ENCODE results near the gene PAX9. TPM values are rescaled to one million over a fixed set of nuclear protein-coding genes. Genes with fewer than 3 reads are reported as not detected.
"Not testable (repeated sequence)": the region's sequence is repeated elsewhere in the genome, so short reads cannot be mapped to it uniquely, and the experiment has no call there.

PAX9 gene
- total RNA-seq, 1 experiment from 2014 or later: not detected

DNA sequence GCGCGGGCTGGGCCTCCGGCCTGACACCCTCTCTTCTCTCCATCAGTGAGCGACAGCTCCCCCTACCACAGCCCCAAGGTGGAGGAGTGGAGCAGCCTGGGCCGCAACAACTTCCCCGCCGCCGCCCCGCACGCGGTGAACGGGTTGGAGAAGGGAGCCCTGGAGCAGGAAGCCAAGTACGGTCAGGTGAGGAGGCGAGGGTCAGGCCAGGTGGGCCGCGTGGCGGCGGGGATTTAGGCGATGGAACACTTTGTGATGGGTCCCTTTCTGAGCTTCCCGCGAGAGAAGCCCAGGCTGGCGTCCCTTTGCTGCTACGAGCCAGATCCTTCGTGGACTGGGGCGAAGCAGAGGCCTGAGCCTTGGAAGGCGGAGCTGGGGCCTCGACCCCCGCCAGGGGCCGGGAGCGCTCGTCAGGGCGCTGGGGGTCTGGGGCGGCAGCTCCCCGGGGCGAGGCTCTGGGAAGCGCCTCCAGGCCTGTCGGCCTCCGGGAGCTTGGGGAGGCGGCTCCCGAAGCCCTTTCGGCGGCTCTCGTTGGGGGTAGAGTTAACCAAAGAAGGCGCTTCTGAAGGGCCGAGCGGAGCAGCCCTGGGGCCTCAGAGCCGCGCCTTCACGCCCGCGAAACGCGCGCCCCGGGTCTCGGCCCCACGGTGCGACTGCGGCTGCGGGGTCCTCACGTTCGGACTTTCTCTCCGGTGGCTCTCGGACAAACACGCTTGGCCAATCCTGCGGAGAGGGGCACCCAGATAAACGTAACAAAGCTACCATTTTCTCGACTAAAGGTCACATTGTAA lies 5.0 kb downstream of the PAX9 start:
- DNase-seq (ENCODE audit: low spot score): no peak
- in situ Hi-C loops (cut with HindIII; ENCODE audit: low sequenced_read_pairs): no loop called here

DNA sequence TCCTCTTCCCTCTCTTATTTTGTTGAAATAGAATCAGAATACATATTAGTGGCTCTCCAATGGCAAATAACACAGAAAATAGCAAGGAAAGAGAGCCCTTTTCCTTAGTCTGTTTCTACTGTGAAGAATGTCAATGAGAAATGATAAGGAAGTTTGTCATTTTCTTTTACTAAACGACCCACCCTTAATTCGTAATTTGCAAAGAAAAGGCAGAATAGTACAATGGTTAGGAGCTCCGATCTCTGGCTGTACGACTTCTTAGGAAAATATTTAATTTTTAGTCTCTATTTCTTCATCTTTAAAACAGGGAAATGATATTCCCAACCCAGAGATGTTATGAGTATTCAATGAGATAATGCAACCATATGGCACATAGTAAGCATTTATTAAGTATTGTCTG lies 6.0 kb downstream of the PAX9 start:
- no peak for DNase-seq (ENCODE audit: low spot score)
- in situ Hi-C loops (cut with HindIII; ENCODE audit: low sequenced_read_pairs): no loop called here

DNA sequence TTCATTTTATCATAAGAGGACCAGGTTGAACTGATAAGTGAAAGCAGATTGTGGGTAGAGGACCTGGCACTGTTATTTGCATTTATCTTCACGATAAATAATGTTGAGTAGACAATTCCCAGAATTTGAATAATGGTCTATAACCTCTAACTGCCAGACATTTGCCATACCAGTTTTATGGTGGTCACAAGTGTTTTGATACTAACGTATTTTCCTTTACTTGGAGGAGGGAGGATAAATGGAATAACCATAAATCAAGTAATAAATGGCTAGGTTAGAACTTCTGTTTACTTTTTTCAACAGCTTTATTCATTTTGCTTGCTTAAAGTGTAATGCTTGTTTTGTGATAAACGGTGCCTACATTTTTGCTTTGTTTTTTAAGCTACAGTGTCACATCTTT lies 9.5 kb downstream of the PAX9 start:
- in situ Hi-C loops (cut with HindIII; ENCODE audit: low sequenced_read_pairs): no loop called here
- no peak for DNase-seq (ENCODE audit: low spot score)

DNA sequence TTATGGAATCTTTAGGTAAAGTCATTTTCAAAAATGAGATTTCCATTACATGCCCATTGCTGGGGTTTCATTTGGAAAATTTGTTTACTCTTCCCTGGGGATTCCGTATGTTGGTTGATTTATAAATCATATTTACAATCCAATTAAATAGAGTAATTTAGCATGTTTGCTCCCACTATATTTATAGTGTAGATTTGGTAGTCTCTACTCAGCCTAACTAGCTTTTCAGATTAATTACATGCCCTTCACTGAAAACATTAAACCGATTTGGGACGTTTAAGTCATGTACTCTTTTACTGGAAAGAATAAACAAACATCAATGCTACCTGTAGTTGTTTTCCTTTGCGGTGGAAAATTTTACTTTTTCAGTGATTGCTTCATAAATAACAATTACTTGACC lies 10.4 kb downstream of the PAX9 start:
- no peak for DNase-seq (ENCODE audit: low spot score)
- in situ Hi-C loops (cut with HindIII; ENCODE audit: low sequenced_read_pairs): no loop called here

DNA sequence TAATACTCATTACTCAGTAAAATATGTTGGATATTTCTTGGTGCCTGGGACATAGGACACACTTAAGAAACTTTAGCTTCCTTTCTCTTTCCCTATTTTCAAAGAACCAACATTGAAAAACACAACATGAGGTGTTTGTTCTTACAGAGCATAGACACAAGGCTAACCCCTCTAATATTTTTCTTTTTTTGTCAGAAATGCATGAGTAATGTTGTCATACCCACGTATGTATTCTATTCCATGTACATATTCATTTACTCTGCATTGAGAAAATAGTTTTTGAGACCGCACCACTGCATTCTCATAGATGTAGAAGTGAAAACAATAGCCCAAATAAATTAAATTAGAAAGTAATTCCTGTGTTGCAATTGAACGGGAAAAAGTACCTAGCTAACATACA lies 13.0 kb downstream of the PAX9 start:
- in situ Hi-C loops (cut with HindIII; ENCODE audit: low sequenced_read_pairs): no loop called here

DNA sequence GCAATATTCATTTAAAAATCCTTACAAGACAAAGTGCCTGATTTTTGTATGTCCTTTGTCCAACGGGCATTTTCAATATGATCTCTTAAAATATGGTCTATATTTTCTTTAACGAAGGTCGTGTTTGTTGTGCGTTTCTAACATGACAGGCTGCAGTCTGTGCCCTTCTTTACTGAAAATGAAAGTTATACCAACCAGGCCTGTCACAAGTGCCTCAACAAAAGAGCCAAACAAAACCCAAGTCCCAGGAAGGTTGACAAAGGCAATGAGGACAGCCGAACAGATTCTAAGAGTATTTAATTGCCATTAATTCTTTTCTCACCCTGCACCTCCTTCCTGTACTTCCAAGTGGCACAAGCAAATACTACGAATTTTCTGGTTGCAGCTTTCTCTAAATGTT lies 13.9 kb downstream of the PAX9 start:
- DNase-seq (ENCODE audit: low spot score): no peak
- in situ Hi-C loops (cut with HindIII; ENCODE audit: low sequenced_read_pairs): no loop called here

More for the DNA sequence above, 13.0 kb downstream of the PAX9 start:
- no peak for DNase-seq (ENCODE audit: low spot score)

DNA sequence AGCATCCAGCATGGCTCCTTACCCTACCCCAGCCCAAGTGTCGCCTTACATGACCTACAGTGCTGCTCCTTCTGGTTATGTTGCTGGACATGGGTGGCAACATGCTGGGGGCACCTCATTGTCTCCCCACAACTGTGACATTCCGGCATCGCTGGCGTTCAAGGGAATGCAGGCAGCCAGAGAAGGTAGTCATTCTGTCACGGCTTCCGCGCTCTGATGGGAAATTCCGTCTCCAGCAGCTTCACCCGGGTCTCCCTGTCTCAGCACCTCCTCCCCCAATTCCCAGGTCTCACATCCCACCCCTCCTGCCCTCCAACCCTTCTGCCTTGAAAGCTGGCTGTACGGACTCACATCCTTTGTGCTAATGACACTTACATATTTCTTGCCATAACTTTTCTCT lies 14.6 kb downstream of the PAX9 start:
- in situ Hi-C loops (cut with HindIII; ENCODE audit: low sequenced_read_pairs): no loop called here
- DNase-seq (ENCODE audit: low spot score): no peak

DNA sequence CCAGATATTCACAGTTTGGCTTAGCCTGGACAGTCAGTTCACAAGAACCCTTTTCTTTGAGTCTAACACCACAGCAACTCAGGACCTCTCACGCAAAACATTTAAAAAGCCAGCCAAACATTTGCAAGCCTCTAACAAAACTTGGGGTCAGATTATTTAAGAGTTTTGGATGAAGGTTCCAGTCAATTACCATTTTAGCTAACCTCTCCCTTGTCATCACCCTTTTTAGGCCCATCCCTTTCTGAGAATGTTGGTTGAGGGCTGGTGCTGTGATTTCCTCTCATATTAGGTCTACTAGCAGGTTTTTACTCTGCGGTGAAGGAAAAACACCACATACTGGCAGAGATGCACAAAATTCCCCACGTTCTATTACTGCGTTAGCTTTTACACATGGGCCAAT lies 20.7 kb downstream of the PAX9 start:
- in situ Hi-C loops (cut with HindIII; ENCODE audit: low sequenced_read_pairs): no loop called here
- no peak for DNase-seq (ENCODE audit: low spot score)

DNA sequence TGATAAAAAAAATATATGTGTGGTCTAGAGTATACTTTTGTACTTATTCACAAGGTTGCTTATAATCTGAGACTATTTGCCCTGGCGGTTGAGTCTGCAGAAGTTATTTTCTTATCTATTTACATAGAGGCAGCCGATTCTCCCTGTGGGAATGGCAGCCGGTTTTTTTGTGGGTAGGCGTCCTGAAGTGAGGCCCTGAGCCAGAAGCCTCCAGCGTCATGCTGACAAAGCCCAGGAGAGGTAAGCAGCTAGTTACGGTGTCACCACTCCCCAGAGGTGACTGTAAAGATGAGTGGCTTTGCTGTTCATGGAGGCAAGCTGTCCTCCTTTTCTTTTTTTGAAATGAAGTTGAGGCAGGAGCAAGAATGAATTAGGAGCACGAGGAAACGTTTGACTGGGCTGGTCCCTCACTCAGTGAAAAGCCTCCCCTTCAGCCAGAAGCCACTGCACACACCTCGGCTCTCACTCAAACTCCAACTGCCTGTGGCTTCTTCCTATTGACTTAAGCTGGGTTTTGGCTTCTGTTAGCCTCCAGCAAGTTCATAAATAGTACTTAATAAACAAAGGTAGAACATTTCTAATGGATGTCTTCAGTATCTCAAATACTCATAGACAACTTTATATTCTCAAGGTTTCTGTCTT lies 21.5 kb downstream of the PAX9 start:
- in situ Hi-C loops (cut with HindIII; ENCODE audit: low sequenced_read_pairs): no loop called here
- DNase-seq (ENCODE audit: low spot score): no peak

DNA sequence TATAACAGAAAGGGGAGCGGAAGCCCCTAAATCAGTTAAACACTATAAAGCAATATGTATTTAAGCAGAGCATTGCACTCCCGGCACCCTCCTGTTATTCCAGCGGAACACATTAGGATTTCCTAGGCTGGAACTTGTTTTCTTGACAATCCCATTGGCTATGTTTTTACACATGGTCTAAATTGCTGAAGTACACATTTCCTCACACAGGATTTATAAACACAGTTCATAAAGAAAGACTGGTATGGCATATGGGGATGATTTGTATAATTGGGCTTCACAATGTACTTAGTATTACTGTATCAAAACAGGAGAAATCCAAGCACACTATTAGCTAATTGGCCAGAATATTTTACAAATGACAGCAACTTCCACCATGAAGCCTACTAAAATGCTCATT lies 23.3 kb downstream of the PAX9 start:
- in situ Hi-C loops (cut with HindIII; ENCODE audit: low sequenced_read_pairs): no loop called here
- DNase-seq (ENCODE audit: low spot score): no peak

DNA sequence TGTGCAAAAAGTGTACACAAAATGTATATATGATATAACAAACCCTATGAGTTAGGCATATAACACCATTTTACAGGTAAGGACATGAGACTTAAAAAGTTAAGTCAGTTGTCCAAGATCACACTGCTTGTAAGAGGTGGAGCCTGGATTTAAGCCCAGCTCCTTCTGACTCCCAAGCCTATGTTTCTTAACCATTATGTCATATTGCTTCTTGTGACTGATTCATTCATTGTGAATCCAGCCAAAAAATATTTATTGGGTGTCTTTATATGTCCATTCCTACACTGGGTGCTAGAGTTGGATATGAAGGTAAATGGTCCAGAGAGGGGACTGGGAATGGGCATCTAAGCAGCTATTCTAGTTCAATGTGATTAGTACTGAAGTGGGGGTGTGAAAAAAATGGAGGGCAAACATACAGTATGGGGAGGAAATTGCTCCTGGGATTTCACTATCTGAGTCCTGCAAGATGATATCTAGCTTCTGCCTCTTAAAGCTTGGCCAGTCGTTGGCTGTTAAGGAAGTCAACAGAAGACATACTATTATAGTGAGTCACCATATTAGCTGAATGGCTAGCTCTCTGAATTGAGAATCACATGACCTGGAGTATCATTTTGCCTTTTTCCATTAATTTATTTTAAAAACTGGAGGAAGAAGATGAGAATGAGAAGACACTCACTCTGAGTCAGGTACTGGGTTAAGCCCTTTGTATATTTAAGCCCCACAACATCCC lies 28.8 kb downstream of the PAX9 start:
- no peak for DNase-seq (ENCODE audit: low spot score)
- in situ Hi-C loops (cut with HindIII; ENCODE audit: low sequenced_read_pairs): no loop called here

DNA sequence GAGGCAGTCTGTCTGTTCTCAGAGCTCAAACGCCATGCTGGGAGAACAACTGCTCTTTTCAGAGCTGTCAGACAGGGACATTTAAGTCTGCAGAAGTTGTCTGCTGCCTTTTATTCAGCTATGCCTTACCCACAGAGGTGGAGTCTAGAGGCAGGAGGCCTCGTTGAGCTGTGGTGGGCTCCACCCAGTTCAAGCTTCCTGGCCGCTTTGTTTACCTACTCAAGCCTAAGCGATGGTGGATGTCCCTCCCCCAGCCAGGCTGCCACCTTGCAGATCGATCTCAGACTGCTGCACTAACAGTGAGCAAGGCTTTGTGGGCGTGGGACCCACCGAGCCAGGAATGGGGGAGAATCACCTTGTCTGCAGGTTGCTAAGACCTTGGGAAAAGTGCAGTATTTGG lies 37.8 kb downstream of the PAX9 start:
- in situ Hi-C loops (cut with HindIII; ENCODE audit: low sequenced_read_pairs); DNase-seq (ENCODE audit: low spot score): not testable (repeated sequence)

DNA sequence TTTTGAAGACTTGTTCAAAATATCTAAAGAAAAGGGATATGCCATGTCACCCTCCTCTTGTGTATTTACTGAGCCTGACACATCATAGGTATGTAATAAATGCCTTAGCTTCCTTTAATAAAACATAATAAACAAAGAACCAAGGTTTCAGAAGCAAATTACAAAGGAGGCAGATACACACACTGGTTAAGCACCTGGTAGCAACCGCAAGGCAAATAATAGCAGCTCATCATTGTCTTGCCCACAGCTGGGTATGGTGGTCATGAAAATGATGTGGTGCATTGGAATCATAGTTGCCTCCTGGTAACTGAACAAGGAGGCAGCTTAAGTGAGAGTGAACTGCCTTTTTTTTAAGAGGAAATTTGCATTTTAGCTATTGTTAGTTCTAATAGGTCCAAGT lies 39.0 kb downstream of the PAX9 start:
- no peak for DNase-seq (ENCODE audit: low spot score)
- in situ Hi-C loops (cut with HindIII; ENCODE audit: low sequenced_read_pairs): no loop called here

DNA sequence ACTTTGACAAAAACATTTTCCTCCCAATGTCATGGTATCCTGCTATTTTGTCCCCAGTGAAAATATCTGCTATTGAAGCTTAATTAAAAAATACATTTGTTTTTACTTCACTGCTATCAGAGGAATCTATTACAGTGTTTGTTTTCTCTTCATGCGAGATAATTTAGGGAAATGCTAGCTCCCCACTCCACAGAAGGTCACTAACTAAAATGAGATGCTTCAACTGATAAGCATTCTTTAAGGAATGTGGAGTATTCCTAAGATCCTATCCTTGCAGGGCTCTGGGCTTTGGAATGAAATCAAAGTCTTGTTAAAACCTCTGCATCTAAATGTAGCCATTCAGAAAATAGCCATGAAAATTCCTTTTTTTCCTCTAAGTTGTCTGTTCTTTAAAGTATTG lies 39.5 kb downstream of the PAX9 start:
- in situ Hi-C loops (cut with HindIII; ENCODE audit: low sequenced_read_pairs): no loop called here
- DNase-seq (ENCODE audit: low spot score): no peak

DNA sequence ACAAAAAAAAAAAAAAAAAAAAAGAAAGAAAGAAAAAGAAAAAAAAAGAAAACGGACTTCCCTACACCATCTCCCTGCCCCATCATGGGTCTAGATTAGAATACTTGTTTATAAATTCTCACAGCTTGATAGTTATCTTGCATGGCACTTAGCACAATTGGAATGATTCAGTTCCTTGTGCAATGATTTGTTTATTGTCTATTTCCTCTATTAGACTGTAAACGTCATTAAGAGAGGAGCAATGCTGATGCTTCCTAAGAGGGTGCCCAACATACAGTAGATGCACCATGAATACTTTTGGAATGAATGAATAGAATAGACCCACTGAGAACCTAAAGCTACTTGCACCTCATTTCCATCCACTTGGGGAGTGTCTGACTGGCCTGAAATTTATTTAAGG lies 40.8 kb downstream of the PAX9 start:
- in situ Hi-C loops (cut with HindIII; ENCODE audit: low sequenced_read_pairs): no loop called here
- DNase-seq (ENCODE audit: low spot score): no peak

DNA sequence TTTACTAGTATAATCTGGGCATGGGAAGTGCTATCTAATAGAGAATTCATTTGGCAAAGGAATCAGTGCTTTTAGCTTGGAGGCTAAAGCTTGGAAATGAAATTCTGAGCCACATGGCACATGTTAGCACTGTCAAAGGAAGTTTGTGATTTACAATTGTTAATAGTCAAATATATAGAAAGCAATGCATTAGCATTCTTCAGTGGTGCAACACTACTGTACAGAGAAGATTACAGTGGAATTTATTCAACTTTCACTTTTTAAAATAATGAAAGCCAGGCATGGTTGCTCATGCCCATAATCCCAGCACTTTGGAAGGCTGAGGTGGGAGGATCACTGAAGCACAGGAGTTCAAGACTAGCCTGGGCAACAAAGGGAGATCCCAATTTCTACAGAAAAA lies 45.9 kb downstream of the PAX9 start:
- in situ Hi-C loops (cut with HindIII; ENCODE audit: low sequenced_read_pairs): no loop called here
- DNase-seq (ENCODE audit: low spot score): no peak

DNA sequence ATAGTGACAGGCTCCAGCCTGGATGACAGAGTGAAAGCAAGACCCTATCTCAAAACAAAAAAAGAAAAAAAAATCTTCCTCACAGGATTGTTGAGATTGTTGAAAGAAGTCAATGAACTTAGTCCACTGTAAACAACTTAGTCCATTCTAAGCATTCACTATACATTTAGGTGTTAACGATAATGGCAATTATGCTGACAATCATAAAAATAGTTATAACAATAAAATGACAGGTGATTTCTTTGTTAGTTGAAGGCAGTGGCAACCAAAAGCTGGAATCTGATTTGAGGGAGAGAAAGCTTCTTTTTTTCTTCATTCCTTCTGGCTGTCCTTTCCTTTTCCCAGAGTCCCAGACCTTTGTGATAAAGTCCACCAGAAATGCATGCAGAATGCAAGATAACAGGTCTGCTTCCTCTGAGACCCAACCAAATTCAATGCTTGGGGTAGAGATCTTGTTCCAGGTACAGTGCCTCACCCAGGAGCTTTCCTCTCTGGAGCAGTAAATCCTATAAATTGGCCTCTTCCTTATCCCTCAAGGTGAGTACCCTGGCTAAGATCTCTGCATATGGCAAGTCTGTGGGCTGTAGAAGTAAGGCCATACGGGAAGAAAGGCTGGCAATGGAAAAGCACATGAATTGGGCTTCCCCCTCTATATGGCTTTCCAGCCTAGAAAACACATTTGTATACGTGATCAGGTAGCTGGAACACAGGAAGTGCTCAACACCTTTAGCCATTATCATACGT lies 52.5 kb downstream of the PAX9 start:
- in situ Hi-C loops (cut with HindIII; ENCODE audit: low sequenced_read_pairs): no loop called here
- DNase-seq (ENCODE audit: low spot score): no peak

DNA sequence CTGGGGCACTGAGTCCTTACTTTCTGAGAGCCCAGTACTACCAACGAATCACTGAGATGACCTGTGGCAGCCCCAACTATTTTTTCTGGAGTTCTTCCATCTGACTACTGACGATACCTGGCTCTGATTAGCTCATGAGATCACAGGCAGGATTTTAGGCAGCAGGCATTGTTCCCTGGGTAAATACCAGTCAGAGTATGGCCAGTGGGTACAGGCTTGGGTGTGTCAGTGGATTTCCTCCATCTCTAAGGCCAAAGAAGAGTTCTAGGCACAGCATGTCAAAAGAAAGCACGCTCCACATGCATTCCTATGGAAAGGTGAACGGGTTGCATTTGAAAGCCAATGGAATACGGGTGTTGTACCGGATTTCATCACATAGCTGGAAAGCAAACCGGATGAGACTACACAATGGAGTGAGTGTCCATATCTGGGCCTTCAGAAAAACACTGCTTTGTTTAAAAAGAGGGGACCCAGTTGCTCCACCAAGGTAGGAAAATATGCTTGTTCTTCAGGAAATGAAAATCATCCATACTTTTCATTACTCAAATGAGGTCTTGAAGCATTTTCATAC lies 55.0 kb downstream of the PAX9 start:
- in situ Hi-C loops (cut with HindIII; ENCODE audit: low sequenced_read_pairs): no loop called here

DNA sequence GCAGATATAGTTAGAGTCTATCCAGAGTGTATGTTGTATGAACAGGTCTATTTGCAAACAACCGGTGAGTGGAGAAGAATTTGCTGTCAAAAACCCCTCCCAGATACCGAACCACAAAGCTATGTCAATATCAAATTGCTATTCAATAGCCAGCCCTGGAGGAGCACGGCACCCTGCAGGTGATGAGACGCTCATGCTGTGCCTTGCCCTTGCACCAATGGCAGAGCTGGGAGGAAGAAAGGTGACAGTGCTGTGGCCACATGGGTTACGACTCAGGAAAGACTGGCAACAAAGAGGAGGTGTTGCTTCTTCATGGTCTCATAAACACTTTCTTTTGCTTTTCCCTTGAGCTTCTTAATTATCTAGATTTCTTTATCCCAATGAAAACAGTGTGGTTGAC lies 55.7 kb downstream of the PAX9 start:
- DNase-seq (ENCODE audit: low spot score): no peak
- in situ Hi-C loops (cut with HindIII; ENCODE audit: low sequenced_read_pairs): no loop called here

More for the DNA sequence above, 55.0 kb downstream of the PAX9 start:
- DNase-seq (ENCODE audit: low spot score): no peak

Measured in G401 (cell line).